Stimulated activated CD4-positive, alpha-beta T cell treated with anti-CD3 and anti-CD28 coated beads, Interleukin-2, amount 100 ng/mL, for 4 hours (primary cell): ENCODE measurements around the gene MEPCE.

Source experiments
- DNase-seq: peaks from one replicate; pipeline ENCODE4 v3.0.0-alpha.2; 2020; ENCODE audit warnings: low read depth

Gene MEPCE

DNA sequence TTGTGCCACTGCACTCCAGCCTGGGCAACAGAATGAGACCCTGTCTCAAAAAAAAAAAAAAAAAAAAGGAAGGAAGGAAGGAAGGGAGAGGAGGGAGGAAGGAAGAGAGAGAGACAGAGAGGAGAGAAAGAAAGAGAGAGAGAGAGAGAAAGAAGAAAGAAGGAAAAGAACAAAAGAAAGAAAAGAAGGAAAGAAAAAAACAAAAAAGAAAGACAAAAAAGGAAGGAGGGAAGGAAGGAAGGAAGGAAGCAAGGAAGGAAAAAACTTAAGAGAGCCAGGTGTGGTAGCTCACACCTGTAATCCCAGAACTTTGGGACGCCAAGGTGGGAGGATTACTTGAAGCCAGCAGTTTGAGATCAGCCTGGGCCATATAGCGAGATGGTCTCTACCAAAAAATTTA, 35.2 kb downstream of the MEPCE start:
- DNase-seq = no peak

- no peak for DNase-seq
These were observed 35.7 kb downstream of the MEPCE start for GRCh38 chr7:100465299-100465698.

DNA sequence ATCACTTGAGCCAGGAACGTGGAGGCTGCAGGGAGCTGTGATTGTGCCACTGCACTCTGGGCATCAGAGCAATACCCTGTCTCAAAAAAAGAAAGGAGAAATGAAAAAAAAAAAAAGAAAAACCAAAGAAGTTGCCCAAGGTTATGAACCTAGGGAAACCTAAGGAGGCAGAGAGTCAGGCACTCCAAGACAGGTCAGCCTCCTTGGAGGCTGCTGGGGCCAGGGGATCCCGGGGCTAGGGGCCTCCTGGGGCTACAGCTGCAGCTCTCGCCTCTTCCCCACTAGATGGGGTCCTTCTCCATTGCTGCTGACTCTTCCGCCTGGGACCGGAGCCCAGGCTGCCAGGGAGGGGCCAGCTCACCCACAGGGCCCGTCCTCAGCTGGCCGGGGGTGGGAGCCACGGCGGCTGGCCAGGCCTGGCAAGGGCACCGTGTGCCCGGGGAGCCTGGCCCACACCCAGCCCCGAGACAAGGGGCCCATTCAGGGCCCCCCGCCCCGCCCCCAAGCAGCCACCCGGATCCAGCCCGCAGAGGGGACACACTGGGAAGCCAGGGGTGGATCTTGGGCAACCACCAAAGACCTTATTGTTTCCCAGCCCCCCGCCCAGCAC, 36.2 kb downstream of the MEPCE start:
- DNase-seq = no peak

- no peak for DNase-seq
These were observed 37.3 kb downstream of the MEPCE start for GRCh38 chr7:100466653-100467605.

- no peak for DNase-seq
These were observed 38.2 kb downstream of the MEPCE start for GRCh38 chr7:100467638-100468373.

DNA sequence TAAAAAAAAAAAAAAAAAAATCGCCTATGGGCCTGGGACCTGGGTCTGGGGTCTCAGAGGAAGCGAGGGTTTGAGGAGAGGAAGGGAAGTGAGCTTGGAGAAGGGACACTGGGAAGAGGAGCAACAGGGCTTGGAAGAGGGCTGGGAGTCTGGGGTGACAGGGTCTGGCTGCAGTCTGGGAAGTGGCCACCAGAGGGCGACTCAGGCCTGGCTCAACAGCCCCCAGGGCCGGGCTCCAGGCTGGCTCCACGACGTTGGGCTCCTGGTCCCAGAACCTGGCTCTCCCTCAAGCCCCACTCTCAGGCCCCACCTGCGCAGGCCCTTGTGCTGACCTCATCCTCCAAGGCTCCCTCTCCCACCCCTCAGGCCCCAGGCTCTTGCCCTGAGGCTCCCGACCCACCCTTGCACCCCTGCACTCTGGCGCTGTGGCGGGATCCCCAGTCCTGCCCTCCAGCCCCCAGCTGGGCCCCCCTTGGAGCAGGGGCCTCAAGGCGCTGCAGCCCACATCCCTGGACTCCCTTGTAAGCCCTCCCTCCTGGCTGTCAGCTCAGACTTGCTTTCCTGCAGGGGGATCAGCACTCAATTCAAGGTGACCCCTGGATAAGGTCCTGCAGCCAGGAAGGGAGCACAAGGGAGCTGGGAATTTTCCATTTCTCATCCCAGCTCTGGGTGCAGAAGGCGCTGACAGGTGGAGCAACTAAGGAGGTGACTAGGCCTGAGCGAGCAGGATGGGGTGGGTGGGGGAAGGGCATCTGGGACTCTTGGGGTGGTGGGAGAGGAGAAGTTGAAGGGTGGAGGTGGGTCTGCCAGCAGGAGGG, 39.8 kb downstream of the MEPCE start:
- DNase-seq = peak; percentile 72

- no peak for DNase-seq
These were observed 41.4 kb downstream of the MEPCE start for GRCh38 chr7:100471021-100471420.

DNA sequence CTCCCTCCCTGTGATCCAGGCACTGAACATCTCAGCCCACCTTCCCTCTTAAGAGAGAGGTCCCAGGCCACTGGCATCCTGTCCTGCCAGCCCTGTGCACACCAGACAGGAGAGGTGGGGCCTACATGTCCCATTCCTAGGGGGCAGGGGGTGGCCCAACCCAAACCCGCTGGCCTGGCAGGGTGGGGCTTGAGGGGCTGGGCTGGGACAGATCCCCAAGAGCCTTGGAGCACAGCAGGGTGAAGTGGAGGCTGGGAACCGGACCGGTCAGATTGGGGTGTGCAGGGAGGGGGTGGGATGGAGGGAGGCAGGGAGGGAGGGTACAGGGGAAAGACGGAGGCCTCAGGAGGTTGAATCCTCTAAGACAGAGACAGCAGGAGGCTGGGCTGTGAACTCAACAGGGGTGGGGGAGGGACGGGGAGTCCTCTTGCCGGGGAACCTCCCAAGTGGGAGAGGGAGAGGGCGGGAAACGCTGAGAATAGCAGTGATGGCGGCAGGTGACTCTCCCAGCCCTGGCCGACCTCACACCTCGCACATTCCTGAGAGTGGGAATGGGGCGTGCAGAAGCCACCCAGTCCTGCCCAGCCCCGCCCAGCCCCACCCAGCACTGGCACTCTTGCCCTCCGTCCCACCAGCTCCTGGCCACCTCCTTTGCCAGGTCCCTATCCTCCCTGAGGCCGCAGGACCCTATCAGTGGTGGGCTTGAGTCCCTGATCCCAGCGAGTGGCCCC, 42.7 kb downstream of the MEPCE start:
- no peak for DNase-seq

DNA sequence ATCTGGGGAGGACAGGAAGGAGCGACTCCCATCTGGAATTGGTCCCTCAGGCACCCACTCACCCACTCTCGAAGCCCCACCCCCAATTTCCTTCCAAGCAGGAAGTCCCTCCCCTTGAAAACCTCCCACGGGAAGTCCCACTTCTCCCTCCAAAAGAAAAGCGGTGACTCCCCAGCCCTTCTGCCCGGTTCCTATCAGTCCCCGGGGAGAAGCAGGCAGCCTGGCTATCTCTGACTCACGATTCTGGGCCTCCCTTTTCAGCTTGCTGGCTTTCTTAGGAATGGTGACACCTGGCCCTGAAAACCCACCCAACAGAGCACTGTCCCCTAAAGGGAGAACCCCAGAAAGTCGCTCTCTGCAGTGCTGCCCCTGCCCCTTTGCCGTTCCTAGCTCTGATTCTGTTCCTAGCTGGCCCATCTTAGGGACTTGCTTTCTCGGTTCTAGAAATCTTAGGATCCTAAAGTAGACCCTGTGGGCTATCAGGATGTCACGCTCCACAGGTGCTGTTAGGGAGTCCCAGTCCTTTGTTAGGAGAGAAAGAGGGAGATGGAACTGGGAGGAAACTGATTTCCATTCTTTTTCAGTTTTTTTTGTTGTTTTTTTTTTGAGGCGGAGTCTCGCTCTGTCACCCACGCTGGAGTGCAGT, 43.3 kb downstream of the MEPCE start:
- DNase-seq = no peak

- no peak for DNase-seq
These were observed 45.9 kb downstream of the MEPCE start for GRCh38 chr7:100475549-100475948.

DNA sequence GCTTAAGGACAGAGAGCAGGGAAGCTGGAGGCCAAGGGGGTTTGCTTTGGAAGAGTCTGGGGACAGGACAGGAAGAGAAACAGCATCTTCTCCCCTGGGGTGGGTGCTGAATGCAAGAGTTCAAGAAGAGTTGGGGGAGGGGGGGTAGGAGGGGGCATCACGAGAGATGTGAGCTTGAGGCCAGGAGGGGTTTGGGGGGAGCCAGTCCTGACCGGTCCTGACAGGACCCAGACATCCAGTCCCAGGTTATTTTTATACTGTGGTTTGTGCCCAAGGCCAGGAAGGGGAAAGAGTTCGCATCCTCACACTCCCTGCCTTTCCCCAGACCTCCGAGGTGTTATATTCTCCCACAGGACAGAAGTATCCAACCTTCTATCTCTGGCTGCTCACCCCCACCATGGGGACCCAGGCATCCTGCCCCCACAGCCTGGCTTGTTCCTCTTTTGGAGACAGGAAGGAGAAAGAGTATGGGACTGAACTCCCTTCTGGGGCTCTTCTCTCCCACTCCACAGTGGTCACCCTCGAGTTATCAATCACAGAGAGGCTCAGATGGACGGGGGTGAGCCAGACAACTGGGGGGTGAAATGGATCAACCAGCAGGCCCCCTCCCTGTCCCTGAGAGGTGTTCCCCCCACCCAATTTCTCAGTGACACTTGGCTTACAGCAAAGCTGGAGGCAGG, 46.6 kb downstream of the MEPCE start:
- DNase-seq = no peak

DNA sequence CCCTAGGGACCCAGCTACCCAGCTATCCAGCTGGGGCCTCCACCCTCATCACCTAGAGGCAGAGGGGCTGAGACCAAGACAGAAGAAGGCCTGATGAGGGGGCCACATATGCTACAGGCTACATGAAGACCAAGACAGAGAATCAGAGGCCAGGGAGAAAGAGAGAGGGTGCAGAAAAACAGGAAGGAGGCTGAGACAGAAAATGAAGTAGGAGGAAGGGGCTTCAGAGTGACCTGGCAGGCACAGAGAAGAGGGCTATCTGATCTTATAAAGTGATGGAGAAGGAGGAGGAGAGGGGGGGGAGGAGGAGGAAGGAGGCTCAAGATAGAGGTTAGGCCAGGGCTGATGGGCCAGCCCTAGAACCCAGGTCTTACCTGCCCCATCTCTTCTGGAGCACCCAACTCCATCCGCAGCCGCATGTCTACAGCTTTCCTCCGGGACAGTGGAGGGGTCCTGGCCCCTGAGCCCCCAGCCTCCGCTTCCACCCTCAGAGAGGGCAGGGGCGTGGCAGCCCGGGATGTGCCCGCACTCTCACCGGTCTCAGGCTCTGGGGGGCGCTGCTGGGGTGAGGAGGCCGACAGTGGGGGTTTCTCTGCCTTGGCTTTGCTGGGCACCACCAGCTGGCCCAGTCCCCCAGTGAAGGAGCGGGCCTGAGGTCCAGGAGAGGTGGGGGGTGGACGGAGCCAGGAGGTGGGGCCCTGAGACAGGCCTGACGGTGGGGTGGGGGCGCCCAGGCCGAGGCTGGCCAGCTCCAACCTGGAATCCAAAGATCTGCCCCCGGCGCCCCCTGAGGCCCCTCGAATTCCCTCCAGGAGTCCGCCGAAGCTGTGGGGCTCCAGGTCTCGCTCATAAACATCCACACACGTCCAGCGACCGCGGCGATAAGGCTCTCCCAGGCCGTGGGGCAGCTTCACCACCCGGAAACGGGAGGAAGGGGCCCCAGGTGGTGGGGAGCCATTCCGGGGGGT, 47.6 kb downstream of the MEPCE start:
- DNase-seq = no peak

- no peak for DNase-seq
These were observed 48.2 kb downstream of the MEPCE start for GRCh38 chr7:100477871-100478267.

DNA sequence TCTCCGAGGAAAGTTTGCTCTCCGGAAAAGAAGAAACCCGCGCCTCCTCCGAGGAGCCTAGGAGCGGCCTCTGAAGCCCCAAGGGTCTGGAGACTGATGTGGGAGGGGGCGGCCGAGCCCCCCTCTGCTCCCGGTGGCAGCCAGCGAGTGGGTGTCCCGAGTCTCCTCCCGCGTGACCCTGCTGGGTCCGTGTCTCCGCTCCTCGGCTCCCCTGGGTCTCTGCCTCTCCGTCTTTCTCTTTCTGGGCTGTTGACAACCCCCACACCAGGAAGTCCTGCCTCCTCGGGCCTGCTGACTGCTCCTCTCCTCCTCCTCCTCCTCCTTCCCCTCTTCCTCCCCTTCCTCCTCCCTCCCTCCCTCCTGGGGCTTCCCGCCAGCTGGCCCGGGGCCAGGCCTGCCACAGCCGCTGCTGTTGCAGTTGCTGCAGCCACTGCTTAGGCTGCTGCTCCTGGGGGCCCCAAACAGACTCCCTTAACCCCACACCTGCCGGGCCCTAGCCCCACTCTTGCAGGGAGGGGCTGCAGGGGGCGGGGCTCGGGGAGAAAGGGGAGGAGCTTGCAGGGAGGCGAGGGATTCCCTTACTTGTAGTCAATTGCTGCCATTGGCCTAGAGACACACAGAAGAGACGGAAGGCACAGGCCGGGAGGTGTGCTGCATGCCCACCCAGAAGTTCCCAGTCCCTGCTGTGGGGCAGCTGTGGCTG, 49.5 kb downstream of the MEPCE start, which contains the start of gene TSC22D4:
Gene TSC22D4, minus strand, starts transcription at position 257 of the 703 bp plus-strand sequence. CDS start 1,176 bp downstream, outside the sequence.
- DNase-seq = peak; percentile 84

DNA sequence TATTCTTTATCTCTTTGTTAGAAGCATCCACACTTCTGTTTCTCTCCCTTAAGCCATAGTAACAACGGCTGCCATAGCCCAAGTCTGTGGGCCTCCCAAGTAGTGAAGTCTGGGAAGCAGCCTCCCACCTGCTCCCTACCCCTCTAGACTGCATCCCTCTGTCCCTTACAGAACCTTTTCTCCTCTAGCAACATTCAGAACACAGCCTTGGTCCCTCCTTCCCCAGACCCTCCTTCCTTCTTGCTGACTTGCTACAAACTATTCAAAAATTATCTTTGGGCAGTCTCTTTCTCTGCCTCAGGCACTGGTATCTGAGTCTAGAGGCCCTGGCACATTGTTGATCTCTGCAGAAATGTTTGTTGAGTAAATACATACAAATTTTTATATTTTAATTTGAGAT, 51.8 kb downstream of the MEPCE start:
- no peak for DNase-seq

- DNase-seq = no peak
These were observed 53.1 kb downstream of the MEPCE start for GRCh38 chr7:100482728-100483089.

- DNase-seq = peak; percentile 70
These were observed 53.6 kb downstream of the MEPCE start for GRCh38 chr7:100483090-100483721.
